ENCODE measurements around the gene CNNM3.

CNNM3 gene

GRCh38 chr2:96809951-96810782 lies 5.9 kb upstream of the CNNM3 start:
- TF ChIP-seq, protein P1, sequence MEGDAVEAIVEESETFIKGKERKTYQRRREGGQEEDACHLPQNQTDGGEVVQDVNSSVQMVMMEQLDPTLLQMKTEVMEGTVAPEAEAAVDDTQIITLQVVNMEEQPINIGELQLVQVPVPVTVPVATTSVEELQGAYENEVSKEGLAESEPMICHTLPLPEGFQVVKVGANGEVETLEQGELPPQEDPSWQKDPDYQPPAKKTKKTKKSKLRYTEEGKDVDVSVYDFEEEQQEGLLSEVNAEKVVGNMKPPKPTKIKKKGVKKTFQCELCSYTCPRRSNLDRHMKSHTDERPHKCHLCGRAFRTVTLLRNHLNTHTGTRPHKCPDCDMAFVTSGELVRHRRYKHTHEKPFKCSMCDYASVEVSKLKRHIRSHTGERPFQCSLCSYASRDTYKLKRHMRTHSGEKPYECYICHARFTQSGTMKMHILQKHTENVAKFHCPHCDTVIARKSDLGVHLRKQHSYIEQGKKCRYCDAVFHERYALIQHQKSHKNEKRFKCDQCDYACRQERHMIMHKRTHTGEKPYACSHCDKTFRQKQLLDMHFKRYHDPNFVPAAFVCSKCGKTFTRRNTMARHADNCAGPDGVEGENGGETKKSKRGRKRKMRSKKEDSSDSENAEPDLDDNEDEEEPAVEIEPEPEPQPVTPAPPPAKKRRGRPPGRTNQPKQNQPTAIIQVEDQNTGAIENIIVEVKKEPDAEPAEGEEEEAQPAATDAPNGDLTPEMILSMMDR (IDR thresholded peaks at IDR 0.05; ENCODE audit: borderline replicate concordance, control extremely low read depth, extremely low read depth, insufficient read depth, missing control alignments) = no peak
- no peak for DNase-seq (ENCODE audit: low spot score)
- in situ Hi-C loops (cut with MboI; ENCODE audit: low sequenced_read_pairs, unreplicated experiment) = no loop called here

DNA sequence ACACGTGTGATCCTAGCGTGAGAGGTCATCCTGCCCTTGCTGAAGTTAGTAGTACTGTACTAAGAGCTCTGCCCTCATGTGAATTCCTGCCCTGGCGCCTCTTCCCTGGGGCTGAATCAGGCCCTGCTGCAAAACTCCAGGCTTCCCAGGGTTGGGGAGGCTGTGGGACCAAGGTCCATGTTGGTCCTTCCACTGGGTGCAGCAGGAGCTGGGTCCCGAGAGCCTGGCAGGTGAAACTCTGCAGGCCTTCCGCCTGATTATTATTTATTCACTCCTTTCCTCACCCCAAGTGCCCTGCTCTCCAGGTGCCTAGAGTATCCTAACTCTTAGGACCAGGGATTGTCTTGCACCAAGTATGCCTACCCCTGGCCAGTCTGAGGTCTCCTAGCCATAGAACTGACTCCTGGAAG lies 5.3 kb upstream of the CNNM3 start:
- no peak for DNase-seq (ENCODE audit: low spot score)
- in situ Hi-C loops (cut with MboI; ENCODE audit: low sequenced_read_pairs, unreplicated experiment) = no loop called here
- TF ChIP-seq, protein P1 (IDR thresholded peaks at IDR 0.05; ENCODE audit: borderline replicate concordance, control extremely low read depth, extremely low read depth, insufficient read depth, missing control alignments) = no peak

GRCh38 chr2:96811917-96812316 lies 4.2 kb upstream of the CNNM3 start:
- no peak for DNase-seq (ENCODE audit: low spot score)
- in situ Hi-C loops (cut with MboI; ENCODE audit: low sequenced_read_pairs, unreplicated experiment) = no loop called here
- TF ChIP-seq, protein P1 (IDR thresholded peaks at IDR 0.05; ENCODE audit: borderline replicate concordance, control extremely low read depth, extremely low read depth, insufficient read depth, missing control alignments) = no peak

DNA sequence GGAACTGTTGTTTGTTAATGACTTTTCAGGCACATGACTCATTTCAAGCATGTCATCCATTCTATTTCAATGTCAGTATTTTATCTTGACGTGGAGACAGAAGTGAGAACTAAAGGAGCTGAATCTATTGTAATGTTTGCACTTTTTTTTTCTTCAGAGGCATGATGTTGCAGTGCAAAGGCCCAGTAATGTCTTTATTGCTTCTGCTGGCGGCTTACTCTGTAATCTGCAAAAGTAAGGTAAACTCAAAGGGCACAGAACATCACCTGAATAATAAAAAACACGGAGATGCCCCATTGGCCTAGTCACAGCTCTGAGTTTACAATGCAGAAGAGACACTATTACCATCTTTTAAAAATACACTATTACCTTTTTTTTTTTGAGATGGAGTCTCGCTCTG lies 2.4 kb upstream of the CNNM3 start:
- TF ChIP-seq, protein P1 (IDR thresholded peaks at IDR 0.05; ENCODE audit: borderline replicate concordance, control extremely low read depth, extremely low read depth, insufficient read depth, missing control alignments) = no peak
- in situ Hi-C loops (cut with MboI; ENCODE audit: low sequenced_read_pairs, unreplicated experiment) = no loop called here
- DNase-seq (ENCODE audit: low spot score) = no peak

DNA sequence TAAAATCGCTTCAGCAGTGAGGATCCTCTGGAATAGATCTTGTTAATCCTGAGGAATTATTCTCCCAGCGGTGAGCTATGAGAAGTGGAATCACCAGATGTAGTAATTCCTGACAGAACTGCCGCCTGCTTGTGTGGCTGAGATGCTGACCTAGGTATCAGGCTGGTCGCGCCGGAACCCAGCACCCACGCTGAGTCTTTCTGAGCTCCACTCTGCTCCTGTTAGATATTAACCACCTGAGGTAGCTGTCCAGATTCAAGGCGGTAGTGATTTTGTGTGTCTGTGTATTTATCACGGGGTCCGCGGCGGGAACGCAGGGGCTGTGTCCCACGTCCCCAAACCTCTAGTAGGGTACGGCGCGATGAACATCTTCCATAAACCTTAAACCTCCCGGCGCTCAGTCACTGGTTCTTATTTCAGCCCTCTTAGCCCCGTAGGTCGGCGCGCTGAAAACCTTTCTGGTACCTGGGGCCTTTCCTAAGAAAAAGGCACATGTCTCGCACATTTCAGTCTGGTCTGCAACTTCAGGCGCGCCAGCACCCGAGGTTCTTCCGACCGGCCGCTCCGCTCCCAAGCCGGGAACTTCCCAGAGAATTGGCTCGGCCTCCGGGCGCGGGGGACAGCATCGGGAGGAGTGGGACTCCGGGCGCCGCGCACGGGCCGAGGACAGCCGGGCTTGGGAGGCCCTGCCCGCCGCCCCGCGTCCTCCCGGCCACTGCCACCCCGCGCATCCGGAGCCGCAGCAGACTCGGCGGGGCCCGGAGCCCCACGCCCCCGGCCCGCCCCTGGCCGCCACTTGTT lies 542 bp upstream of the CNNM3 start:
- DNase-seq (ENCODE audit: low spot score) = peak; percentile 70
- TF ChIP-seq, protein P1 (IDR thresholded peaks at IDR 0.05; ENCODE audit: borderline replicate concordance, control extremely low read depth, extremely low read depth, insufficient read depth, missing control alignments) = no peak
- in situ Hi-C loops (cut with MboI; ENCODE audit: low sequenced_read_pairs, unreplicated experiment) = no loop called here

- no peak for DNase-seq (ENCODE audit: low spot score)
- TF ChIP-seq, protein P1 (IDR thresholded peaks at IDR 0.05; ENCODE audit: borderline replicate concordance, control extremely low read depth, extremely low read depth, insufficient read depth, missing control alignments) = no peak
- in situ Hi-C loops (cut with MboI; ENCODE audit: low sequenced_read_pairs, unreplicated experiment) = no loop called here
Measured at GRCh38 chr2:96816836-96817702, 1.0 kb downstream of the CNNM3 start.
